T1000 (cell line): ENCODE results near the gene SGSM1.
A peak's percentile ranks its signal among the peaks of the same experiment; 100 is the strongest.
"Not testable (repeated sequence)": the region's sequence is repeated elsewhere in the genome, so short reads cannot be mapped to it uniquely, and the experiment has no call there.

Experiments used
- DNase-seq: peaks from one replicate; lab custom pipeline; 2025; ENCODE audit warnings: mixed read lengths; lab: John Stamatoyannopoulos, UW

The SGSM1 gene

DNA sequence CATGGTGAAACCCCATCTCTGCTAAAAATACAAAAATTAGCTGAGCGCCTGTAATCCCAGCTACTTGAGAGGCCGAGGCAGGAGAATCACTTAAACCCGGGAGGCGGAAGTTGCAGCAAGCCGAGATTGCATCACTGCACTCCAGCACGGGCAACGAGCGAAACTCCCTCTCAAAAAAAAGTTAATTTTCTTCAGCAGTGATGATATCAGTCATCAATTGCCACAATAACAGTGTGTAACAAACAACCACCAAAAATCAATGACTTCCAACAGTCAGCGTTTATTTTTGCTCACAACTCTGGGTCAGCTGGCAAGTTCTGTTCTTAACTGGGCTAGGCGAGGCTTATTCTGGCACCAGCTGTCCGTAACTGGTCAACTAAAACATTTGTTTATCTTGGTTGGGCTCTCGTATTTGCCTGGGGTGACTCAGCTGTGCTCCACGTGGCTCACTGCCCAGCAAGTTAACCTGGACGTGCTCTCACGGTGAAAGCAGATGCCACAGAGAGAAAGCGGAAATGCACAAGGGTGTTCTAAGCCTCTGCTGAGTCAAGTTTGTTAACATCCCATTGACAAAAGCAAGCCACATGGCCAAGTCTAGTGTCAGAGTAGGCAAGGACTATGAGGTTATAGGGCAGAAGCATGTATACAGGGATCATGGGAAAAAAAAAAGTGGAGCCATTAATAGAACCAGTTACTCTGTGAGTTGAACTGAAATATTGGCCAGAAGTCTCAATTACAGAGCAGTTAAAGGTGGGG is 88.4 kb downstream of the SGSM1 start:
- peak; percentile 23 for DNase-seq

DNA sequence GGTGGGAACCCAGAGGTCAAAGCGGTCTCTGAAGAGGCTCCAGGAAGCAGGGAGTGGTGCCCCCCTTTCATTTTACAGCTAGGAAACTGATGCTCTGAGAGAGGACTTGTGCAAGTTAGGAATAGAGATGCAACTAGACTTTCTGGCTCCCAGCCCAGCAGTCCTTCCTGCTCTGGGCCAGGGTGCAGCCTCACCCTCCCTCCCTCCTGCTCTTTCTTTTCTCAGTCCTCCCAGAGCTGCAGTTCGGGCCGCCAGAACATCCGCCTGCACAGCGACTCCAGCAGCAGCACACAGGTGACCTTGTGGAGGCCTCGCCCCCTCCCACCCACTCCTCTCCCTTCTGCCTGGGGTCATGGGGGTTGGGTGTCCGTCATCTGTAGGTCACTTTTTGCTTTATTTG is 89.0 kb downstream of the SGSM1 start:
- DNase-seq = no peak

DNA sequence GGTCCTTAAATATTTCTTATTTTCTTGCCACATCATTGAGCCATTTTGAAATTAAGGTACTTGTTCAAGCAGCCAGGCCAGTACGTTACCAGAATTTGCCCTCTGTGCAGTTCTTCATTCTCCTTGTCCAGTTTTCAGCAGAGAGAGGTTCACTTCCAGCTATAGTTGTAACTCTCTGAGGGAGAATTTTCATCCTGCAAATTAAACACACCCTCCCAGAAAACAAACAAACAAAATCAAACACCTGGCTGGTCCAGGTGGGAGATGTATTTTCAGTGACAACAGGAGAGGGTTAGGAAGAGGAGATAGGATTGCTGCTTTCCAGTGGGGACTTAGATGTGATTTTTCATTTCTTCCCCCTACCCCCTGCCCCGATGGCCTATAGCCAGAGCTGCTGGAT is 95.4 kb downstream of the SGSM1 start:
- no peak for DNase-seq

DNA sequence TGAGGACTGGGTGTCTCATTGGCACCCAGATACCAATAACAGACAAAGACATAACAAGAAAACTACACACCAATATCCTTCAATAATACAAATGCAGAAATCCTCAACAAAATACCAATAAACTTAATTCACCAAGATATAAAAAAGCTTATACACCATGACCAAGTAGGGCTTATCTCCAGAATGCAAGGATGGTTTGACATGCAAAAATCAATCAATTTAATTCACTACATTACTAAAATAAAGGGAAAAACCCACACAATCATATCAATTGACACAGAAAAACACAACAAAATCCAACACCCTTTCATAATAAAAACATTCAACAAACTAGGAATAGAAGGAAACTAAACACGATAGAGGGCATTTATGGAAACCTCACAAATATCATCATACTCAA is 99.9 kb downstream of the SGSM1 start:
- DNase-seq = no peak

DNA sequence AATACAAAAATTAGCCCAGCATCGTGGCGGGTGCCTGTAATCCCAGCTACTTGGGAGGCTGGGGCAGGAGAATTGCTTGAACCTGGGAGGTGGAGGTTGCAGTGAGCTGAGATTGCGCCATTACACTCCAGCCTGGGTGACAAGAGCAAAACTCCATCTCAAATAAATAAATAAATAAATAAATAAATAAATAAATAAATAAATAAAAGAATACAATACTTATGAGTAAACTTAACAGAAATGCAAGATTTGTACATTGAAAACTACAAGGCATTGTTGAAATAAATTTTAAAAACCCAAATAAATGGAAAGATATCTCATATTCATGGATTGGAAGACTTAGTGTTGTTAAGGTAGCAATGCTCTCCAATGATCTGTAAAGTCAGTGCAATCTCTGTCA is 101.1 kb downstream of the SGSM1 start:
- not testable (repeated sequence) for DNase-seq

DNA sequence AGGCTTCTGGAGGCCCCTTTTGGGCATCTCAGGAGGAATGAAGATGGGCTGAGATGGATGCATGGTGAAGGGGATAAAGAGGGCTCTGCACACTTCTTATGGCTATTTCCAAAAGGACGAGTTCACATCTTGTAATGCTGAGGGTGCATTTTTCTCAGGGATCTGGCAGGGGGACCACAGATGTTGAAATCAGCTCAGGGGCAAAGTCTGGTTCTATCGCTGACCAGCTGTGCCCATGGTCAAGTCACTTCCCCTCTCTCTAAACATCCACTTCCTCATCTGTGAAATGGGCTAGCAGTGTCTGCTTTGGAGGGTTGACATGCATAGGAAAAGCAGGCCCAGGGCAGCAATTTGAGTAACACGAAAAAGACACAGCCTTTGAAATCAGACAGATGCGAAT is 114.0 kb downstream of the SGSM1 start:
- DNase-seq = no peak

DNA sequence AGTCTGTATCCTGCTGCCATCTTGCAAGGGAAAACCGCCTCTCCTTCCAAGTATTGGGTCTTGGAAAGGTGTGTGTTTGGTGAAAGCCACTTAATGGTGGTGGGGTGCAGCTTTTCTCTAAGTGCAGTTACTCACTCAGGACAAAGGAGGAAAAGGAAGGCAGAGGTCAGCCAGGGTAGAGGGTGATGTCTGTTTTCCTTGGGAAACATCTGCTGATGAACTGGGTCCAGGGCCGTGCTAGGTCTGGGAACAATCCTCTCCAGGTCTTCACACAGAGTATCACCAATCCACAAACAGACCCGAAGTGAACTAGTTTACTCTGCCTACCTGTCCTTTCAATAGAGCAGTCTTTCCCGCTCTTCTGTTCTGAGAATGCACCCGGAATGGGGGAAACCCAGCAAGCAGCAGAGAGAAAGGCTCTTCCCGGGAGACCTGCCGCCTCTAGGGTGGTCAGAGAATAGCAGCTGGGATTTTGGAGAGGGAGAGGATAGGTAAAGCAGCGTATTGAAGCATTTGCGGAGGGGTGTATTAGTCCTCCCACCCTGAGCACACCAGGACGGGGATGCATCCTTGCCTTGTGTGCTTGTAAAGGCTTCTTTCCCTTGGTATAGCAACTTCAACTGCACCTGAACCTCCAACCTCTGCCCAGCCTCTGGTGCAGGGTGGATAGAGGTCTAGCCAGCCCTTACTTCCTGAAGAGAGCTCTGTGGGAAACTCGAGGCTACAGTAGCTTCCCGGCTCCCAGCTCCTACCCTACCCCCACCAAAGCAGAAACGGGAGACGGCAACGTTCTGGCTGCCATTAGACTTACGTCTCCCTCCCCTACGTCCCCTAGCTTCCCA is 119.8 kb downstream of the SGSM1 start:
- DNase-seq = no peak

DNA sequence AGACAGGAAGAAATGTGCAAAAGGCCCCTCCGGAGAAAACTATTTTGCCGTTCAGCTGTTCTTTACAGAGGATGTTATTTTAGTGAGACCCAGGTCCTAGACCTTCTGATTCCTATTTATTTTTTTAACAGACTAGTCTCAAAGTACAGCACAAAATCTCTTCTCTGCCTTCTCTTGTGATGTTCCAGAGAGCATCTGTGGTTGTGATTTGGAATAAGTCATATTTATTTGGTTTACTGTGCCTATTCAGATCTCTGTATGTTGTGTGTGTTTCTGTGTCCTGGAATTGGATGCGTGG is 120.4 kb downstream of the SGSM1 start:
- no peak for DNase-seq

DNA sequence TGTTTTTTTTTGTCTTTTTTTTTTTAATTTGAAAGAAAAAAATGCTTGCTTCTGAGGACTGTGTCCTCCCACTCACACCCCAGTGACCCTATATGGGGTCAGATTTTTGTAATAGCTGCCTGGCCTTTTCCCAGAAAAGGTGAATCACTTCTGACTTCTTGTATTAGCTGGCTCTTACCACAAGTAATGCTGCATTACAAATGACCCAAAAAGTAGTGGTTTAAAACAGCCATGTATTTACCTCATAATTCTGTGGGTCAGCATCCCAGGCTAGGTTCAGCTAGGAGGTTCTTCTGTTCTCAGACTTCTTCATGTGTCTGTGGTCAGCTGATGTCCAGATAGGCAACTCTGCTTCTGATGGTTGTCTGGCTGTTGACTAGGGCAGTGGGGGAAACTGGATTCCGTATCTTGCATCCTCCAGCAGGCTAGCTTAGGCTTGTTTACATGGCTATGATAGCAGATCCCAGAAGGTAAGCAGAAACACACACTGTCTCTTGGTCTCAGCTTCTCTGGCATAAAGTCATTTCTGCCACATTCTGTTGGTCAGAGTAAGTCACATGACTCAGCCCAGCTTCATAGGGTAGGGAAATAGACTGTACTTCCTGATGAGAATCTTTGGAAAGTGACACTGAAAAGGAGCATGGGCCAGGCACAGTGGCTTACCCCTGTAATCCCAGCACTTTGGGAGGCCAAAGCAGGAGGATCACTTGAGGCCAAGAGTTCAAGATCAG is 121.0 kb downstream of the SGSM1 start:
- no peak for DNase-seq

DNA sequence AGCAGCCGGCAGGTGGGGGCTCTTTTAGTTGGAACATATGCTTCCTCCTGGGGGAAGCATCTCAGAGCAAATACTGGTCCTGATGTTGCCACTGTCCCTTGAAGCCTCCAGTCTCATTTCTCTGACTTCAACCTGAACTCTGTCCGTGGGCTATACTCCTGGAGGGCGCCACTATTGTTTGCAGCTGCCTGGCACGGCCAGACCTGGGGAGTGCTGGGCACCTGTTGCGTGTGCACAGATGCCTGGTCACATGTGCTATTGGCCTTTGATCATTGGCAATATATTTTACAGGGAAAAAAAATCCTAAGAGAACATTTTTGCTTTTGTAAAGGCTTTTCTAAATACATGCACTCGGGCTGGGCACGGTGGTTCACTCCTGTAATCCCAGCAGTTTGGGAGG is 122.3 kb downstream of the SGSM1 start:
- no peak for DNase-seq

DNA sequence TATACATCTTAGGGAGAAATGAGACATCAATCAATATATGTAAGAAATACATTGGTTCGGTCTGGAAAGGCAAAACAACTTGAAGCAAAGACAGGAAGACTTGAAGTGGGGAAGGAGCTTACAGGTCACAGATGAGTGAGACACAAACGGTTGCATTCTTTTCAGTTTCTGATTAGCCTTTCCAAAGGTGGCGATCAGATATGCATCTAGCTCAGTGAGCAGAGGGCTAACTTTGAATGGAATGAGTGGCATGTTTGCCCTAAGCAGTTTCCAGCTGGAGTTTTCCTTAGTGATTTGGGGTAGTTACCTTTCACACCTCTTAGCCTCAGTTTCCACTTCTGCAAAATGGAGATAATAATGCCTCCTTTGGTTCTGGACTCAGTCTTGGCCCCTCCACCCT is 124.7 kb downstream of the SGSM1 start:
- DNase-seq = no peak

DNA sequence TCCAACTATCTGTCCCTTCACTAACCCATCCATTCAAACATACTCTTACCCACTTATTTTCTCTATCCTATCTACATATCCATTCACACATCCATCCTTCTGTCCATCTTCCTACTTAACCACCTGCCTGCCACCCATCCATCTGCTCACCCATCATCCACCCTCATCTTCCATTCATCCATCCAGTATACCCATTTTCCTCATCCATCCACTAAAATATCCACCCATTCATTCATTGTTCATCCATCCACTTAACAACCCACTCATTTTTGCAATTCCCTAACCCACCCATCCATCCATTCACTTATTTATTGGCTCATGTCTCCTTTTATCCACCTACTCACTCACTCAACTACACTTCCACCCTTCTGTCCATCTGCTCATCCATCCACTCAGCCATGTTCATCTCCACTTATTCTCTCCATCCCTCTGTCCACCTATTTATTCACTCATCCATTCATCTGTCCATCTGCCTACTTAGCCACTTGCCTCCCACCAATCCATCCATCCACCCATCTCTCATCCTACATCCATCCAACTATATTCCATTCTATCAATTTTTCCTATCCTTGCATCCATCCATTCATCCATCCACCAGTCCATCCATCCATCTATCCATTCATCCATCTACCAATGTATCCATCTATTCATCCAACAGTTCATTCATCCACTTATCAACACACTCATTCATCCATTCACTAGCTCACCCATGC is 129.9 kb downstream of the SGSM1 start:
- DNase-seq = no peak

DNA sequence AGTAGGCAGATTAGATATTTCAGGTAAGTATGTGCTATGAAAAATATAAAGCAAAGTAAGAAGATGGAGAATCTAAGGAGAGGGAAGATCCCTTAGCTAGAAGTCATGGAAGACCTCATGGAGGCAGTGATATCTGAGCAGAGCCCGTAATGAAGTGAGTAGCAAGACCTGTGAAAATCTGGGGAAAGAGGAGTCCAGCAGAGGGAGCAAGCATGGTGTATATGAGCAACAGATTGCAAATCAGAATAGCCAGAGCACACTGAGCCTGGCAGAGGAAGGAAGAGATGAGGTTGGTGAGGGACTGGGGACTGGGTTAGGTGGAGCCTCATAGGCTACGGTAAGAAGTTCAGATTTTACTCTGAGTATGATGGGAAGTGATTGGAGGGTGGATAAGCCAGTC is 131.1 kb downstream of the SGSM1 start:
- DNase-seq = no peak

DNA sequence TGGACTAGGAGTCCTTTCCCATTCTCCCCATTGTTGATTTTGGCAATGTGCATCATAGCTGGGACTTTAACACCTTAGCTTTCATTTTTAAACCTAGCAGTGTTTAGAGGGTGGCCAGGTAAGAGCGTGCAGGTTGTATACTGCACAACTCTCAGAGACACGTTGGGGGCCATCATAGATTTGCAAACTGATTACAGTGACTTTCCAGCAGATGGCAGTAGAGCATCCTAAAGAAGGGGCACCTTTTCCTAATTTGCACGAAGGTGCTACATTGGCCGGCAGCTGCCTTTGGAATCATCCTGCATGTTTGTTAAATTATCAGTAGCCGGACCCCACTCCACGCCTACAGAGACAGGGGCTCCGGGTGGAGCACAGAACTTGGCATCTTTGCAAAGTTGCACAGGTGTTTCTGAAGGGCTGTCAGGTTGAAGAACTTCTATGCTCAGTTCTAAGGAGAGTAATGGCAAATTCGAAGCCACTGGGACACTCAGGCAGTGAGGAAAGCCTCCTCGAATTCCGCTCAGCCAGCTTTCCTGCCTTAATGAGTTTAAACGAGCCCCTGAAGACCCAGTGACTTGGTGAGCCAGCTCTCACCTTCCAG is 132.8 kb downstream of the SGSM1 start:
- DNase-seq = no peak

DNA sequence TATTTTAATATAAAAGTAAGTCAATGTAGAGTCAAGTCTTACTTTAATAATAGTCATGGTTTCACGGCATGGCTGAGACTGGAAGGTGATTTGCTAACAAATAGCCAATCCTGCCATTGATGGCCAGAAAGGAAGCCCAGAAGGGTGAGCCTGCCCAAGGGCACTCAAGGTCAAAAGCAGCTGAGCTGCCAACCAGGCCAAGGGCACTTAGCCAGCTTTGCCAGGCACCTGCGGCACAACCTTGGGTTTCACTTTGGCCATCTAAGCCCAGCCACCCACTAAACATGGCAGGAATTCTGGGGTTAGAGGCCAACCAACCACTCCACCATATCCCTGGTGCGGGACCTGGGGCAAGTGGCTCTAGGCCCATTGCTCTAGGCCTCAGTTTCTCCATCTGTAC is 136.3 kb downstream of the SGSM1 start:
- DNase-seq = no peak

DNA sequence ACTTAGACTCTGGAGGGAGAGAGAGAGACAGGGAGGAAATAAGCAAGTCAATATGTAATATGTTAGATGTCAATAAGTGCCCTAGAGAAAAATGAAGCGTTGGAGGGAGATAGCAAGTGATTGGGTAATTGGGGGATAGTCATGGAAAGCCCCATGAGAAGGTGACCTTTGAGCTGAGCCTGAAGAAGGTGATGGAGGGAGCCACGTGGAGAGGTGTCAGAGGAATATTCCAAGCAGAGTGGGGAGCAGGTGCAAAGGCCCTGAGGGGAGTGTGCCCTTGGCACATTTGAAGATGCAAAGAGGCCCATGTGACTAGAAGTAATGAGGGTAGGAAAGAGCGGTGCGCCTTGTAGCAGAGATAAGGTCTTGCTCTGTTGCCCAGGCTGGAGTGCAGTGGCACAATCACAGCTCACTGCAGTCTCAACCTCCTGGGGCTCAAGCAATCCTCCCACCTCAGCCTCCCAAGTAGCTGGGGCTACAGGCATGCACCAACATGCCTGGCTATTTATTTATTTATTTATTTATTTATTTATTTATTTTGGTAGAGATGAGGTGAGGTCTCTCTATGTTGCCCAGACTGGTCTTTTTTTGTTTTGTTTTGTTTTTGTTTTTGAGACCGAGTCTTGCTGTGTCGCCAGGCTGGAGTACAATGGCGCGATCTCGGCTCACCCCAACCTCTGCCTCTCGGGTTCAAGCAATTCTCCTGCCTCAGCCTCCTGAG is 138.4 kb downstream of the SGSM1 start:
- DNase-seq = no peak

DNA sequence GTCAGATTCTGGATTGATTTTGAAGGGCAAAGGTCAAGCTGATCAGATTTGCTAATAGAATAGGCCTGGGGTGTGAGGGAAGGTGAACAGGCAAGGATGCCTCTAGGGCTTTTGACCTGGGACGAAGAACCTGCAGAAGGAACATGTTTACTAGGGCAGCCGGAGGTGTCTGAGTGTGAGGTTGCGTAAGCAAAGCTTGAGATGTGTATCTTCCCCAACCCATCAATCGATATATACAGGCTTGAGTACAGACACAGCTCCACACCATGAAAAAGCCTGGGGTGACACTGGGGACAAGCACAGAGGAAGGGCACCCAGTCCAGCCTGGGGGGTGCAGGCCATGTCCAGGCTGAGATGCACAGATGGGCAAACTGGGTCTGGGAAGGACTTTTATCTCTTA is 139.4 kb downstream of the SGSM1 start:
- no peak for DNase-seq

DNA sequence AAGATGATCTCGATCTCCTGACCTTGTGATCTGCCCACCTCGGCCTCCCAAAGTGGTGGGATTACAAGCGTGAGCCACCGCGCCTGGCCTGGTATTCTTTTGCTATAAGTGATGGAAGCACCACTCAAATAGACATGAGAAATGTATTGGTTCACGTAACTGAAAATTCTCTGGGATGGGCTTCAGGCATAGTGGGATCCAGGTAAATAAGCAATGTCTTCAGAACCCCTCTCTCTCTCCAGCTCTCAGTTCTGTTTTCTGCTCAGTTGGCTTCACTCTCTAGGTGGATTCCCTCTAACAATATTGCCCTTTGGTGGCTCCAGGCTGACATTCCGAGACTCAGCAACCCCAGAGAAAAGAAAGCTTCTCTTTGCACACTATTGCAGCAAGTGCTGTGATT is 141.4 kb downstream of the SGSM1 start:
- no peak for DNase-seq

DNA sequence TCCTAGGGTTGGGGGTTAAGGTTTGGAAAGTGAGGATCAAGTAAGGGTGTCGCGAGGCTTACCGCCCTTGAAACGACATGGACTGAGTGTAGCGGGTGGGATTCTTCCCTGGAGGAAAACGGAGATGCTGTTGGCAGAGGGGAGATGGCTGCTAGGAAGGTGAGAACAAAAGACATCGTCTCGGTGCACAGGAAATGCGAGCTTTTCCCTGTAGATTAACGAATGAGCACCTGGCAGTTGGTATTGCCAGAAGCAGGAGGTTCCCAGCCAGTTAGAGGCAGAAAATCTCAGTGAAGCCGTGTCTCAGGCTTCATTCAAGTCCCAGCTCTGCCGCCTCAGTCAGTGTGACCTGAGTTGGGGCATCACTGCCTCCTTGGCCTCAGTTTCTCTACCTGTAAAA is 141.9 kb downstream of the SGSM1 start:
- DNase-seq = no peak

DNA sequence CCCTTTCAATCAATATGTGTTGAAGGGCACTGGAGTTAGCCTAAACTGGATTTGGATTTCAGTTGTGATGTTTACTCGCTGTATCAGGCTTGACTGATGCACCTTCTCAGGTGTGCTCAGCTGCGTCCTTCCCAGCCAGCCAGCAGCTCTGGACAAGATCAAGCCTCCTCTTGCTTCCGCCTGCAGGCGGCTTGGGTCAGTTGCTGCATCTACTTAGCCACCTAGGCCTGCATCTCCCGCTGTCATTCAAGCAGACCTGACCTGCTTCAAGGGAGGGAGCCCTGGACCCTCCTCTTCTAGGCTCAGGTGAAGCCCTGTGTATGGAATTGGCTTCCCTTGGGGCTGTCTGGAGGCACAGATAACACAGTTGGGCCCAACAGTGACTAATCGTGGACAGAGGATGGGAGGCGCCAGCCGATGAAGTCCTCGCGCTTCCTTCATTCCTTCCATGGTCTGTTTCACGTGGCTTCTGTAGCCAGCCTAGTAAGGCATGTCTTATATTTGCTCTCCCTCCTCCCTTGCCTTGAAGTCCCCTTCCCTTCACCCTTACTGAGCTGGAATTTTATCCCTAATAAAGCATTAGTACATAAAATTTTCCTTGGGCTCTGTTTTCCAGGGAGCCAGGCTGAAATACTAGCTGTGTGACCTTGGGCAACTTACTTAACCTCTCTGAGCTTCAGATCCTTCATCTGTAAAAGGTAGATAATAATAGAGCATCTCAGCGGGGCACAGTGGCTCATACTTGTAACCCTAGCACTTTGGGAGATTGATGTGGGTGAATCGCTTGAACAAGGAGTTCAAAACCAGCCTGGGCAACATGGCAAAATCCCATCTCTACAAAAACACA is 142.6 kb downstream of the SGSM1 start:
- DNase-seq = no peak
